ENCODE measurements around the gene GSTM4. TPM values are rescaled to one million over a fixed set of nuclear protein-coding genes. Genes with fewer than 3 reads are reported as not detected.
A peak's percentile ranks its signal among the peaks of the same experiment; 100 is the strongest.

The GSTM4 gene
- total RNA-seq, 3 donors from 2014 or later: 3.7 to 6.9 (median 4.1) TPM

GRCh38 chr1:109641078-109641740 lies 14.7 kb upstream of the GSTM4 start:
- H3K27me3 Mint-ChIP-seq (ENCODE audit: low read depth): peaks cover 3% of the 10 kb centered on the region
- no peaks in the 10 kb centered on the region for H3K36me3 Mint-ChIP-seq (ENCODE audit: insufficient read depth)
- DNase-seq (no peak), ATAC-seq (no peak)
- H3K4me3 Mint-ChIP-seq: no peak overlapping the region
- H3K9me3 Mint-ChIP-seq: no peaks in the 10 kb centered on the region
- H3K4me1 Mint-ChIP-seq (ENCODE audit: low read depth): peaks cover 5% of the 10 kb centered on the region

GRCh38 chr1:109641861-109642260 lies 14.0 kb upstream of the GSTM4 start:
- Mint-ChIP-seq H3K36me3 (ENCODE audit: insufficient read depth) (no peaks in the 10 kb centered on the region), H3K4me3 (no peak overlapping the region), H3K9me3 (no peaks in the 10 kb centered on the region), H3K27me3 (ENCODE audit: low read depth) (peaks cover 3% of the 10 kb centered on the region), H3K4me1 (ENCODE audit: low read depth) (peaks cover 5% of the 10 kb centered on the region)
- ATAC-seq: no peak
- DNase-seq: no peak

- ATAC-seq (no peak), DNase-seq (no peak)
- Mint-ChIP-seq H3K27me3 (ENCODE audit: low read depth) (peaks cover 3% of the 10 kb centered on the region), H3K36me3 (ENCODE audit: insufficient read depth) (no peaks in the 10 kb centered on the region), H3K9me3 (no peaks in the 10 kb centered on the region), H3K4me1 (ENCODE audit: low read depth) (peaks cover 5% of the 10 kb centered on the region), H3K4me3 (no peak overlapping the region)
These were observed 13.3 kb upstream of the GSTM4 start for GRCh38 chr1:109642626-109643025.

- no peaks in the 10 kb centered on the region for H3K36me3 Mint-ChIP-seq (ENCODE audit: insufficient read depth)
- DNase-seq (peak; percentile 85), ATAC-seq (peak; percentile 97)
- H3K27me3 Mint-ChIP-seq (ENCODE audit: low read depth): peaks cover 3% of the 10 kb centered on the region
- no peak overlapping the region for H3K4me3 Mint-ChIP-seq
- no peaks in the 10 kb centered on the region for H3K9me3 Mint-ChIP-seq
- peaks cover 5% of the 10 kb centered on the region for H3K4me1 Mint-ChIP-seq (ENCODE audit: low read depth)
These were observed 12.3 kb upstream of the GSTM4 start for GRCh38 chr1:109643385-109644230.

GRCh38 chr1:109644670-109645069 lies 11.2 kb upstream of the GSTM4 start:
- Mint-ChIP-seq H3K27me3 (ENCODE audit: low read depth) (peaks cover 3% of the 10 kb centered on the region), H3K4me3 (no peak overlapping the region), H3K36me3 (ENCODE audit: insufficient read depth) (no peaks in the 10 kb centered on the region), H3K9me3 (no peaks in the 10 kb centered on the region), H3K4me1 (ENCODE audit: low read depth) (peaks cover 5% of the 10 kb centered on the region)
- DNase-seq (no peak), ATAC-seq (no peak)

- no peak for ATAC-seq
- H3K27me3 Mint-ChIP-seq (ENCODE audit: low read depth): peaks cover 10% of the 10 kb centered on the region
- no peak overlapping the region for H3K4me3 Mint-ChIP-seq
- no peaks in the 10 kb centered on the region for H3K9me3 Mint-ChIP-seq
- DNase-seq: no peak
- no peaks in the 10 kb centered on the region for H3K36me3 Mint-ChIP-seq (ENCODE audit: insufficient read depth)
- no peaks in the 10 kb centered on the region for H3K4me1 Mint-ChIP-seq (ENCODE audit: low read depth)
These were observed 6.4 kb upstream of the GSTM4 start for GRCh38 chr1:109649491-109649914.

- Mint-ChIP-seq H3K27me3 (ENCODE audit: low read depth) (peaks cover 13% of the 10 kb centered on the region), H3K4me3 (no peak overlapping the region), H3K36me3 (ENCODE audit: insufficient read depth) (no peaks in the 10 kb centered on the region), H3K4me1 (ENCODE audit: low read depth) (peaks cover 9% of the 10 kb centered on the region), H3K9me3 (no peaks in the 10 kb centered on the region)
- no peak for DNase-seq
- no peak for ATAC-seq
These were observed 5.3 kb upstream of the GSTM4 start for GRCh38 chr1:109650609-109651008.

- peaks cover 16% of the 10 kb centered on the region for H3K4me1 Mint-ChIP-seq (ENCODE audit: low read depth)
- H3K36me3 Mint-ChIP-seq (ENCODE audit: insufficient read depth): no peaks in the 10 kb centered on the region
- peaks cover 13% of the 10 kb centered on the region for H3K27me3 Mint-ChIP-seq (ENCODE audit: low read depth)
- no peak for ATAC-seq
- DNase-seq: no peak
- no peaks in the 10 kb centered on the region for H3K9me3 Mint-ChIP-seq
- no peak overlapping the region for H3K4me3 Mint-ChIP-seq
These were observed 3.5 kb upstream of the GSTM4 start for GRCh38 chr1:109652402-109652801.

GRCh38 chr1:109653306-109653705 lies 2.6 kb upstream of the GSTM4 start:
- ATAC-seq (no peak), DNase-seq (no peak)
- no peaks in the 10 kb centered on the region for H3K36me3 Mint-ChIP-seq (ENCODE audit: insufficient read depth)
- H3K4me3 Mint-ChIP-seq: no peak overlapping the region
- H3K27me3 Mint-ChIP-seq (ENCODE audit: low read depth): peaks cover 13% of the 10 kb centered on the region
- H3K9me3 Mint-ChIP-seq: no peaks in the 10 kb centered on the region
- peaks cover 16% of the 10 kb centered on the region for H3K4me1 Mint-ChIP-seq (ENCODE audit: low read depth)

GRCh38 chr1:109654519-109654918 lies 1.4 kb upstream of the GSTM4 start:
- Mint-ChIP-seq H3K9me3 (no peaks in the 10 kb centered on the region), H3K36me3 (ENCODE audit: insufficient read depth) (peaks cover 5% of the 10 kb centered on the region), H3K4me1 (ENCODE audit: low read depth) (peaks cover 16% of the 10 kb centered on the region), H3K27me3 (ENCODE audit: low read depth) (peaks cover 13% of the 10 kb centered on the region), H3K4me3 (no peak overlapping the region)
- ATAC-seq: no peak
- DNase-seq: no peak

GRCh38 chr1:109657395-109657794 lies 1.5 kb downstream of the GSTM4 start:
- Mint-ChIP-seq H3K4me3 (peak overlapping the region; percentile 88), H3K36me3 (ENCODE audit: insufficient read depth) (peaks cover 5% of the 10 kb centered on the region), H3K27me3 (ENCODE audit: low read depth) (peaks cover 6% of the 10 kb centered on the region), H3K9me3 (no peaks in the 10 kb centered on the region), H3K4me1 (ENCODE audit: low read depth) (peaks cover 16% of the 10 kb centered on the region)
- ATAC-seq: no peak
- DNase-seq: no peak

- Mint-ChIP-seq H3K36me3 (ENCODE audit: insufficient read depth) (peaks cover 5% of the 10 kb centered on the region), H3K4me3 (no peak overlapping the region), H3K27me3 (ENCODE audit: low read depth) (peaks cover 5% of the 10 kb centered on the region), H3K9me3 (no peaks in the 10 kb centered on the region), H3K4me1 (ENCODE audit: low read depth) (peaks cover 16% of the 10 kb centered on the region)
- ATAC-seq (no peak), DNase-seq (no peak)
These were observed 2.1 kb downstream of the GSTM4 start for GRCh38 chr1:109657970-109658369.

GRCh38 chr1:109658533-109659042 lies 2.7 kb downstream of the GSTM4 start:
- H3K4me1 Mint-ChIP-seq (ENCODE audit: low read depth): peaks cover 16% of the 10 kb centered on the region
- no peak for ATAC-seq
- H3K36me3 Mint-ChIP-seq (ENCODE audit: insufficient read depth): peaks cover 5% of the 10 kb centered on the region
- DNase-seq: no peak
- peaks cover 2% of the 10 kb centered on the region for H3K27me3 Mint-ChIP-seq (ENCODE audit: low read depth)
- no peaks in the 10 kb centered on the region for H3K9me3 Mint-ChIP-seq
- no peak overlapping the region for H3K4me3 Mint-ChIP-seq

- no peak for ATAC-seq
- H3K4me1 Mint-ChIP-seq (ENCODE audit: low read depth): peaks cover 16% of the 10 kb centered on the region
- peaks cover 2% of the 10 kb centered on the region for H3K27me3 Mint-ChIP-seq (ENCODE audit: low read depth)
- DNase-seq: no peak
- H3K9me3 Mint-ChIP-seq: no peaks in the 10 kb centered on the region
- H3K36me3 Mint-ChIP-seq (ENCODE audit: insufficient read depth): peaks cover 5% of the 10 kb centered on the region
- H3K4me3 Mint-ChIP-seq: no peak overlapping the region
These were observed 3.2 kb downstream of the GSTM4 start for GRCh38 chr1:109659145-109659544.

Measured in activated T-cell treated with anti-CD3 and anti-CD28 coated beads, Interleukin-2, amount 50 U/mL, for 4 hours (primary cell).